Dendritic cell treated with granulocyte-macrophage colony-stimulating factor and Interleukin-4, amounts not matched to agents 40 ng/mL and 50 ng/mL, for 4 days (primary cell): Measurements from ENCODE around the gene TAF1A.

Experiments
- H3K27ac Mint-ChIP-seq: one replicate; pipeline ENCODE4 v1.8.0; 2022; ENCODE audit warnings: mild to moderate bottlenecking, mixed read lengths
- H3K27me3 Mint-ChIP-seq: one replicate; pipeline ENCODE4 v1.8.0; 2022; ENCODE audit warnings: mild to moderate bottlenecking, mixed read lengths
- H3K36me3 Mint-ChIP-seq: one replicate; pipeline ENCODE4 v1.8.0; 2022; ENCODE audit warnings: low read depth, mixed read lengths
- H3K4me1 Mint-ChIP-seq: one replicate; pipeline ENCODE4 v1.8.0; 2022; ENCODE audit warnings: low read depth, mixed read lengths
- H3K4me3 Mint-ChIP-seq: one replicate; pipeline ENCODE4 v1.8.0; 2022; ENCODE audit warnings: mild to moderate bottlenecking, moderate library complexity, mixed read lengths
- H3K9me3 Mint-ChIP-seq: one replicate; pipeline ENCODE4 v1.8.0; 2022; ENCODE audit warnings: mixed read lengths
- intact Hi-C: fragments of 100-400 bp; cut with micrococcal nuclease; formaldehyde crosslinking; loops from one replicate; pipeline ENCODE4 v1.15.0; 2022

TAF1A gene

DNA sequence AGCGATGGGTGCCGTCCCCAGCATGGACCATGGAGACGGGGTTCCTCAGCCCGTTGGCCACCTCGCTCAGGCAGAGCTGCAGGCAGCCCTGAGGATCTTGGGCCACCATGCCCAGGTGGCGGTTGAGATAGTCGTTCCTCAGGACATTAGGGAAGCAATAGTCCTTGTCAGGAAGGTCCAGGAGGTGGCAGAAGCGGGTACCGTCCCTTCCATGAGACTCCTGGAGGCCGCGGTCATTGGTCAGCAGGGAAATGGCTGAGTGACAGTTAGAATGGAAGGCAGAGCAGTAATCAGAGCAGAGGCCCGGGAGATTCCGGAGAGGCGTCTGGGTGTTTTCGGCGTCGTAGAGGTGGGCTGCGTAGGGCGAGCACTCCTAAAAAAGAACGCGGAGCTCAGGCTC lies 45.9 kb downstream of the TAF1A start:
- intact Hi-C loops = no loop called here
- no peak overlapping the region for H3K27ac Mint-ChIP-seq
- no peaks in the 10 kb centered on the region for H3K36me3 Mint-ChIP-seq
- H3K4me1 Mint-ChIP-seq = no peaks in the 10 kb centered on the region
- no peaks in the 10 kb centered on the region for H3K9me3 Mint-ChIP-seq
- peaks cover 13% of the 10 kb centered on the region for H3K27me3 Mint-ChIP-seq
- H3K4me3 Mint-ChIP-seq = no peak overlapping the region

GRCh38 chr1:222540598-222540995 lies 49.1 kb downstream of the TAF1A start:
- intact Hi-C loops = no loop called here
- Mint-ChIP-seq H3K36me3 (no peaks in the 10 kb centered on the region), H3K27ac (no peak overlapping the region), H3K27me3 (peaks cover 2% of the 10 kb centered on the region), H3K4me1 (no peaks in the 10 kb centered on the region), H3K9me3 (no peaks in the 10 kb centered on the region), H3K4me3 (no peak overlapping the region)

DNA sequence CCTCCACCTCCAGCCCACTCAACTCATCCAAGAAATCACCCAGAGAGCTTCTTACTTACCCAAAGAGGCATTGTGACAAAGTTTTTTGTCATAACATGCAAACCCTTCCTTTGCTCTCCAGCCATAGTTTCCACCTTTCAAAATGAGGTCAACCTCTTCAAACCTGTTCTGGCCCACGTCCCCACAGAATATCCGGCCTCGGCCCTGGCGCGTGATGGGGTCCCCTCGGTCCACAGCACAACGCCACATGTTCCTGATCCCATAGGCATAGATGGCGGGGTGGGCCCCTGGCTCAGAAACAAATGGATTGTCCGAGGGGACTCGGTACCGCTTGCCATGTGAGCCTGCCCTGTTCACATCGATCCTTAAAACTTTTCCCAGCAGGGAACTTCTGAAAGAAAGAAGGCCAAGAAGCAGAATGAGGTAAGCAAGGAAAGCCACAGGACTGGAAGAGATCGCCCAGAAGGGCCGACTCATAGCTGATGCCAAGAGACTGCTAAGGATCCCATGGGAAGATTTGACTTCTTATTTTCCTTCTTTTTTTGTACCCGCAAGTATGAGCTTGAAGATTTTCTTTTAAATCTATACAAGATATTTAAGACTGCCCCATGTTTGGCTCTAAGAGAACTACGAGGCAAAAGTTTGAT lies 49.7 kb downstream of the TAF1A start:
- Mint-ChIP-seq H3K27me3 (no peaks in the 10 kb centered on the region), H3K36me3 (no peaks in the 10 kb centered on the region), H3K4me3 (no peak overlapping the region), H3K9me3 (no peaks in the 10 kb centered on the region), H3K4me1 (no peaks in the 10 kb centered on the region), H3K27ac (no peak overlapping the region)
- intact Hi-C loops = no loop called here

DNA sequence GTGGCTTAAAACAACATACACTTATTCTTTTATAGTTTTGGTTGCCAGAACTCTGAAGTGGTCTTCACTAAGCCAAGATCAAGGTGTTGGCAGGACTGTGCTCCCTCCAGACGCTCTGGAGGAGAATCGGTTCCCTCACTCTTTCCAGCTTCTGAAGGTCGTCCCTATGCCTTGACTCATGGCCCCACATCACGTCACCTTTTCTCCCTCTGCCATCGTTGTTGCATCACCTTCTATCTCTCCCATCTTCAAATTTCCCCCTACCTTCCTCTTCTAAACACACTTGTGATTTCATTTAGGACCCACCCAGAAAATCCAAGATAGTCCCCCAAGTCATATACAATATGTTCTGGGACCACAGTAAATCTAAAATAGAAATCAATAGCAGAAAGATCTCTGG lies 54.3 kb downstream of the TAF1A start:
- Mint-ChIP-seq H3K9me3 (no peaks in the 10 kb centered on the region), H3K36me3 (no peaks in the 10 kb centered on the region), H3K27ac (no peak overlapping the region), H3K27me3 (no peaks in the 10 kb centered on the region), H3K4me3 (no peak overlapping the region), H3K4me1 (no peaks in the 10 kb centered on the region)
- intact Hi-C loops = no loop called here

DNA sequence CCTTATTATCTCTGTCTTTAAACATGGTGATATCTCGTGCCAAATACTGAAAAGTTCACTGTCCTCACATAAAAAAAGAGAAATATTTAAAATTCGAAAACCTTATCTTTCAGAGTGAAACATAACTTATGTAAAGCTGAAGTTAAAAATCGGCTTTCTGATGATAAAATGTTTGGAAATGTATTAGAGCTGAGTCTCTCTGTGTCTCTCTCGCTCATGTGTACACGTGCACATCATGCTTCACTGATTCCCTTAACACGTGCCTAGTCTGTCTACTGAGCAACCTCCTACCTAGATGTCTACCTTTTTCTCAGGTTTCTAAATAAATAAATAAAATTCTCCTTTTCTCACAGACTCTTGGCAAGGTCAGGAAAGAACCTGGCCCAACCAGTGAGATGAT lies 58.9 kb downstream of the TAF1A start:
- no peak overlapping the region for H3K27ac Mint-ChIP-seq
- H3K4me3 Mint-ChIP-seq = no peak overlapping the region
- no peaks in the 10 kb centered on the region for H3K9me3 Mint-ChIP-seq
- H3K4me1 Mint-ChIP-seq = no peaks in the 10 kb centered on the region
- intact Hi-C loops = no loop called here
- H3K27me3 Mint-ChIP-seq = no peaks in the 10 kb centered on the region
- H3K36me3 Mint-ChIP-seq = no peaks in the 10 kb centered on the region

DNA sequence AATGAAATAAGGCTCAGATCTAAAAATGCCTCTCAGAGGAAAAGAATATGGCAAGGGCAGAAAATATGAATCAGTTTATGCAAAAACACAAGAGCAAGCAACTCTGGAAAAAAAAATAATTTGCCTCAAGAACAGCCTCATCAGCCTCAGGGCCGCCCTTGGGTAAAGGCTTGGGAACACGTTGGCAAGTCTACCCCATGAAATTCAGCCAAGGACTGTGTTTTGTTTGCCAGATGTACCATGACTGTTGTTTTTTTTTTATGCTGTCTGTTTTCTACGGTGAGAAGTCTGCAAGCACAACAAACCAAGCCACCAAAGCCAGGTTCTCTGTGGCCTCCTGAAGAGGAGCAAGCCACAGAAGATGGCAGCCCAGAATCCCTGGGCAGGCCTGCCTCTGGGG lies 59.8 kb downstream of the TAF1A start:
- no peaks in the 10 kb centered on the region for H3K36me3 Mint-ChIP-seq
- H3K9me3 Mint-ChIP-seq = no peaks in the 10 kb centered on the region
- H3K27ac Mint-ChIP-seq = no peak overlapping the region
- H3K4me1 Mint-ChIP-seq = no peaks in the 10 kb centered on the region
- H3K4me3 Mint-ChIP-seq = no peak overlapping the region
- H3K27me3 Mint-ChIP-seq = no peaks in the 10 kb centered on the region
- intact Hi-C loops = no loop called here

DNA sequence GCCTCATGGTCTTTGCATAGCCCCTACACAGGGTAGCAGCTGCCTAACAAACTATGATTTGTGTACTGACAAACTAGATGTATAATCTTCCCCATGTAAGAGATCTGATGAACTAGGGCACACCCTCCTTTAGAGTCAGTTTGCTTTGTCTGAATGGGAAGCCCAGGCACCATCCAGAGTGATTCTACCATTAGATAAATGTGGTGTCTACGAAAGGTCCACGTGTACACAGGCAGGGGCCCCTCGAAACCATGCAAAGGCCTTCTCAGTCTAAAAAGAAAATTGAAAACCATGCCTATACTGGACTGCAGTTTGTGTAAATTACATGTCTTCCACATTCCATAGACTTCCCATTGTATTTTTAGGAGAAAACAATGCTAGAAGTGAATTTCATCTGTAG lies 60.6 kb downstream of the TAF1A start:
- Mint-ChIP-seq H3K27me3 (no peaks in the 10 kb centered on the region), H3K36me3 (no peaks in the 10 kb centered on the region)
- intact Hi-C loops = no loop called here

GRCh38 chr1:222525951-222526350 lies 63.8 kb downstream of the TAF1A start:
- Mint-ChIP-seq H3K4me3 (no peak overlapping the region), H3K9me3 (no peaks in the 10 kb centered on the region), H3K27ac (no peak overlapping the region), H3K36me3 (no peaks in the 10 kb centered on the region), H3K4me1 (no peaks in the 10 kb centered on the region), H3K27me3 (no peaks in the 10 kb centered on the region)
- intact Hi-C loops = no loop called here

More for the DNA sequence above, 60.6 kb downstream of the TAF1A start:
- Mint-ChIP-seq H3K4me1 (no peaks in the 10 kb centered on the region), H3K9me3 (no peaks in the 10 kb centered on the region), H3K27ac (no peak overlapping the region), H3K4me3 (no peak overlapping the region)

DNA sequence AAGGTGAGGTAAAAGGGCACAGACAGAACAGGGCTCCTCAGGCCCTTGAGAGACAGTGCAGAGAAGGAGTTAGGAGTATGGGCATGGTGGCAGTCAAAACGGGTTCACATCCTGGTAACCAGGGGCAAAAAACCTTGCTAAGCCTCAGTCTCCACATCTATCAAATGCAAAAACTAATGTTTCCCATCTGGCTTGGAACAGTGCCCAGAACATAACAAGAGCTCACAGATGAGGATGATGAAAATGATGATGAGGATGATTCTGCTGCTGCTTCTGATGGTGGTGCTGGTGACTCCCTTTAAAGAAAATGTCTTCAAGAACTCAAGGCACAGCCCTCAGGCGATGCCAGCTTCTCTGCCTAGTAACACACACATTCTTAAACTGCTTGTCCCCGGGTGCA lies 65.9 kb downstream of the TAF1A start:
- Mint-ChIP-seq H3K4me1 (no peaks in the 10 kb centered on the region), H3K27ac (no peak overlapping the region), H3K36me3 (no peaks in the 10 kb centered on the region), H3K9me3 (no peaks in the 10 kb centered on the region), H3K27me3 (no peaks in the 10 kb centered on the region), H3K4me3 (no peak overlapping the region)
- intact Hi-C loops = no loop called here

GRCh38 chr1:222522105-222522915 lies 67.4 kb downstream of the TAF1A start:
- Mint-ChIP-seq H3K27ac (no peak overlapping the region), H3K27me3 (no peaks in the 10 kb centered on the region), H3K36me3 (no peaks in the 10 kb centered on the region), H3K4me3 (no peak overlapping the region), H3K4me1 (no peaks in the 10 kb centered on the region), H3K9me3 (no peaks in the 10 kb centered on the region)
- intact Hi-C loops = no loop called here

DNA sequence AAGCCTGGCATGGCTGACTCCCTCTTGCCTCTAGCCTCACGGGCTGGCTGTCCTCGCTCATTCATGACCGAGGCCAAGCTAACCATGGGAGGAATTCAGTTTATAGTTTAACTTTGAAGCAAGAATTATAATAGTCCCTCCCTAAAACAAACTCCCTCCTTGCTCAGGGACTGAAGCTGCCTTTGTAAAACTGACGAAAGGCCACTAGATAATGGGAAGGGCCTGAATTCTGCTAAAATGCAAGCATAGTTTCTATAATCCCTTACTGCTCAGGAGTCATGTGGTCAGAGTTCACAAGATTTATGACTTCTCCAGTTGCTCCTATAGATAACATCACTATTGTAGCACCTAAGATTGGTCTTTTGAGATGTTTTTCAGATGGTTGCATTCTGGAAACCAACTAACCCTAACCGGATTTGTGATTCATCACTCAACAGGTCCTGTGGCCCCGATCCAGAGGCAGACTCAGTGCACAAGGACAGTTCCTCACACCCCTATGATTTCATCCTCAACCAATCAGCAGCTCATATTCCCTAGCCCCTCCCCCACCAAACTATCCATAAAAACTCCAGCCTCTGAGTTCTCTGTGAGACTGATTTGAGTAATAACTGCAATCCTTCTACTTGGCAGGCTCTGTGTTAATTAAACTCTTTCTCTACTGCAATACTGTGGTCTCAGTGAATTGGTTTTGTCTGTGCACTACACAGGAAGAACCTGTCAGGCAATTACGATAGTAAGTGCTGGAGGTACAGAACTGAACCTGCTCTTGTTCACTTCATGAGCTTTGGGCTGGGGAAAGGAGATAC lies 68.2 kb downstream of the TAF1A start:
- Mint-ChIP-seq H3K27ac (no peak overlapping the region), H3K4me1 (no peaks in the 10 kb centered on the region), H3K27me3 (no peaks in the 10 kb centered on the region), H3K36me3 (no peaks in the 10 kb centered on the region), H3K4me3 (no peak overlapping the region), H3K9me3 (no peaks in the 10 kb centered on the region)
- intact Hi-C loops = no loop called here
